CD4-positive, alpha-beta T cell (primary cell): Measurements from ENCODE around the gene CTNNA3. TPM values are rescaled to one million over a fixed set of nuclear protein-coding genes. Genes with fewer than 3 reads are reported as not detected.

Source experiments
- ATAC-seq: fragments of 200-7000 bp; cut with Tn5 transposase; one replicate; pipeline ENCODE4 v1.10.0; 2022; ENCODE audit warnings: mild to moderate bottlenecking; ENCODE audit not compliant: poor library complexity
- CTCF ChIA-PET: fragments of 350-600 bp; sonication (Branson Sonifier 250); formaldehyde crosslinking; loops from one replicate; lab custom pipeline; 2021; ENCODE audit warnings: antibody characterized with exemption, inconsistent platforms; lab: Charles Lee
- POLR2A ChIA-PET: fragments of 350-600 bp; sonication (Branson Sonifier 250); formaldehyde crosslinking; loops from one replicate; lab custom pipeline; 2021; ENCODE audit warnings: antibody characterized with exemption, inconsistent platforms; lab: Charles Lee
- DNase-seq, 14 experiments: peaks; one replicate each; pipeline ENCODE4 v3.0.0-alpha.2; 2013 to 2020; ENCODE audit warnings: mixed read lengths in 2 of 14
- H3K27ac ChIP-seq, 2 donors: one replicate each; pipeline versions ENCODE4 v1.5.1 to v1.7.0; 2013; ENCODE audit warnings: low read length in 2 of 2, low read depth in 1 of 2, mild to moderate bottlenecking in 1 of 2
- H3K27me3 ChIP-seq, 2 experiments: 1 replicate in 1 of 2; 2 replicates in 1 of 2; pipeline versions ENCODE4 v1.6.1 to v1.7.0; 2013; ENCODE audit warnings: low read length in 2 of 2, control low read depth in 1 of 2, mild to moderate bottlenecking in 1 of 2, moderate library complexity in 1 of 2; ENCODE audit not compliant: insufficient read depth in 2 of 2, control insufficient read depth in 1 of 2
- H3K36me3 ChIP-seq: one replicate; pipeline ENCODE4 v1.6.1; 2013; ENCODE audit warnings: low read length, control low read depth; ENCODE audit not compliant: insufficient read depth
- H3K4me1 ChIP-seq: one replicate; pipeline ENCODE4 v1.6.1; 2013; ENCODE audit warnings: low read length, control low read depth; ENCODE audit not compliant: insufficient read depth
- H3K4me3 ChIP-seq: one replicate; pipeline ENCODE4 v1.5.1; 2013; ENCODE audit warnings: mild to moderate bottlenecking, low read length, moderate library complexity
- H3K9me3 ChIP-seq, 2 experiments: 1 replicate in 1 of 2; 2 replicates in 1 of 2; pipeline versions ENCODE4 v1.6.1 to v1.7.0; 2013; ENCODE audit warnings: low read length in 2 of 2, mild to moderate bottlenecking in 2 of 2, control low read depth in 1 of 2, moderate library complexity in 1 of 2; ENCODE audit not compliant: control insufficient read depth in 1 of 2, insufficient read depth in 1 of 2
- H3K27ac Mint-ChIP-seq: one replicate; pipeline ENCODE4 v1.8.0; 2020; ENCODE audit warnings: mixed read lengths
- H3K27me3 Mint-ChIP-seq: one replicate; pipeline ENCODE4 v1.8.0; 2021; ENCODE audit warnings: mixed read lengths
- H3K36me3 Mint-ChIP-seq: one replicate; pipeline ENCODE4 v1.8.0; 2021; ENCODE audit warnings: low read depth, mixed read lengths
- H3K4me1 Mint-ChIP-seq: one replicate; pipeline ENCODE4 v1.8.0; 2021; ENCODE audit warnings: low read depth, mixed read lengths
- H3K4me3 Mint-ChIP-seq: one replicate; pipeline ENCODE4 v1.8.0; 2020; ENCODE audit warnings: mild to moderate bottlenecking, mixed read lengths
- H3K9me3 Mint-ChIP-seq: one replicate; pipeline ENCODE4 v1.8.0; 2020; ENCODE audit warnings: mixed read lengths
- intact Hi-C, 2 experiments: fragments of 100-400 bp; cut with DNase I in 1 of 2; cut with micrococcal nuclease in 1 of 2; formaldehyde crosslinking; loops; one replicate each; pipeline versions ENCODE4 v1.15.1 to v1.9.0; 2023 to 2025; cut with DNase I, micrococcal nuclease
- total RNA-seq, 174 experiments: library from RNA in 2 of 174; stranded (reverse) in 2 of 174; gene quantifications; one replicate each; pipeline ENCODE4 v1.2.3 and lab custom pipeline; 2021 to 2026
- TF ChIP-seq, protein P1 (sequence below): fragments of 200-600 bp; IDR thresholded peaks from one replicate; pipeline ENCODE4 v1.8.0; 2022; ENCODE audit warnings: antibody characterized with exemption, mild to moderate bottlenecking

CTNNA3 gene
- total RNA-seq, 2 experiments from 2014 or later: 0.80 TPM; not detected in 1

DNA sequence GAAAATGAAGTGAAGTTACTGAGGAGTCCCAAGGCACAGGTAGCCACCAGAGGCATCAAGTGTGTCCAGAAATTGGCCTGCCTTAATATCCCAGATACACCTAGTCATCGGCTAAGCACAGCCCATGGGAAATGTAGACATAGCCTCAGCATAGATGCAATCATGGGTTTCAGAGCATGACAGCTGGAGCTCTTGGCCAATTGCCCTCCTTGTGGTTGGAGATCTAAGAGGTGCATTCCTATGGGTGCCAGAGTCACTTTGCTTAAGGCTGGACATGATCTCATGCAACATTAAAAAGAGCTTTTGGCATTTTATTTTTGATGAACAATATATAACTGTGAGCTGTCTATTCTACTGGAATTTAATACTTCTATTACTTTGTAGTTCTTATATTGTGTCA lies 1528.2 kb downstream of the CTNNA3 start:
- H3K27ac Mint-ChIP-seq: no peak overlapping the region
- H3K27me3 Mint-ChIP-seq: no peaks in the 10 kb centered on the region
- Histone ChIP-seq H3K4me1 (no peaks in the 10 kb centered on the region), H3K4me3 (no peak overlapping the region), H3K9me3 (no peaks in the 10 kb centered on the region), H3K27ac (no peak overlapping the region), H3K36me3 (no peaks in the 10 kb centered on the region), H3K27me3 (no peaks in the 10 kb centered on the region)
- DNase-seq (no peak), ATAC-seq (no peak)
- H3K4me1 Mint-ChIP-seq: no peaks in the 10 kb centered on the region
- peaks cover 2% of the 10 kb centered on the region for H3K9me3 Mint-ChIP-seq
- ChIA-PET CTCF (no interaction called here), POLR2A (no interaction called here)
- intact Hi-C loops: no loop called here
- TF ChIP-seq, protein P1, sequence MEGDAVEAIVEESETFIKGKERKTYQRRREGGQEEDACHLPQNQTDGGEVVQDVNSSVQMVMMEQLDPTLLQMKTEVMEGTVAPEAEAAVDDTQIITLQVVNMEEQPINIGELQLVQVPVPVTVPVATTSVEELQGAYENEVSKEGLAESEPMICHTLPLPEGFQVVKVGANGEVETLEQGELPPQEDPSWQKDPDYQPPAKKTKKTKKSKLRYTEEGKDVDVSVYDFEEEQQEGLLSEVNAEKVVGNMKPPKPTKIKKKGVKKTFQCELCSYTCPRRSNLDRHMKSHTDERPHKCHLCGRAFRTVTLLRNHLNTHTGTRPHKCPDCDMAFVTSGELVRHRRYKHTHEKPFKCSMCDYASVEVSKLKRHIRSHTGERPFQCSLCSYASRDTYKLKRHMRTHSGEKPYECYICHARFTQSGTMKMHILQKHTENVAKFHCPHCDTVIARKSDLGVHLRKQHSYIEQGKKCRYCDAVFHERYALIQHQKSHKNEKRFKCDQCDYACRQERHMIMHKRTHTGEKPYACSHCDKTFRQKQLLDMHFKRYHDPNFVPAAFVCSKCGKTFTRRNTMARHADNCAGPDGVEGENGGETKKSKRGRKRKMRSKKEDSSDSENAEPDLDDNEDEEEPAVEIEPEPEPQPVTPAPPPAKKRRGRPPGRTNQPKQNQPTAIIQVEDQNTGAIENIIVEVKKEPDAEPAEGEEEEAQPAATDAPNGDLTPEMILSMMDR: no peak
- H3K4me3 Mint-ChIP-seq: no peak overlapping the region
- no peaks in the 10 kb centered on the region for H3K36me3 Mint-ChIP-seq

DNA sequence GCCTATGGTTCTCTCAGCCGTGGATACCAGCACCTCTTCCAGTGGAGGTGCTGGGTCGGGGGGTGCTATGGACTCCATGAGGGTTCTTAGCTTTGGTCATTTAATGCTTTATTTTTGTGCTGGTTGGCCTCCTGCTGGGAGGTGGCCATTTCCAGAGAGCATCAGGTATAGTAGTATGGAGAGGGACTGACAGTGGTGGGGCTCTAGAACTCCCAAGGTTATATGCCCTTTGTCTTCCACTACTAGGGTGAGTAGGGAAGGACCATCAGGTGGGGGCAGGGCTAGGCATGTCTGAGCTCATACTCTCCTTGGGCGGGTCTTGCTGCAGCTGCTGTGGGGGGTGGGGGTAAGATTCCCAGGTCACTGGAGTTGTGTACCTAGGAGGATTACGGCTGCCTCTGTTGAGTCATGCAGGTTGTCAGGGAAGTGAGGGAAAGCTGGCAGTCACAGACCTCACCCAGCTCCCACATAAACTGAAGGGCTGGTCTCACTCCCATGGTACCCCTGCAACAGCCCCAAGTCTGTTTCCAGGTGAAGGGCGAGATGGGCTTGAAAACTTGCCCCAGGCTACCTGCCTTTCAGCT lies 1533.3 kb downstream of the CTNNA3 start:
- Histone ChIP-seq H3K4me3 (no peak overlapping the region), H3K4me1 (no peaks in the 10 kb centered on the region), H3K9me3 (no peaks in the 10 kb centered on the region), H3K36me3 (no peaks in the 10 kb centered on the region), H3K27me3 (no peaks in the 10 kb centered on the region), H3K27ac (no peak overlapping the region)
- no peak overlapping the region for H3K4me3 Mint-ChIP-seq
- no peaks in the 10 kb centered on the region for H3K36me3 Mint-ChIP-seq
- DNase-seq: no peak
- H3K27me3 Mint-ChIP-seq: no peaks in the 10 kb centered on the region
- ChIA-PET POLR2A (no interaction called here), CTCF (no interaction called here)
- intact Hi-C loops: no loop called here
- no peaks in the 10 kb centered on the region for H3K4me1 Mint-ChIP-seq
- H3K9me3 Mint-ChIP-seq: peaks cover 7% of the 10 kb centered on the region
- ATAC-seq: no peak
- TF ChIP-seq, protein P1: no peak
- H3K27ac Mint-ChIP-seq: no peak overlapping the region

DNA sequence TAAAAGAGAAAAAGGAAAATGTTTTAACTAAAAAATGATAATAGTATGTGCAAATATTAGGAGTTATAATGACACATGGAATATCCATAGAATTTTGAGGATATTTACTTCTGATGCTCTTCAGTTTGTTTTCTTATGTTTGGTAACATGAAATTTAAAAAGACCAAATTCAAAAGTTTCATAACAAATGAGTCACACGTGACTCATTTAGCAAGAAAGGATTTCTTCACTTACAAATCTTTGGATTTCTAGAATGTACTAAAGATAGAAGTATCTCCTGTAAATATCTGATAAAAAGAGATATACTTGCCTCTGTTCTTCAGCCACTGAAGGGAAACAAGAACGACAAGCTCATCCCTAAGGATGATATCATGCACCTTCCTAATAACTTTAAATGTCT lies 1544.6 kb downstream of the CTNNA3 start:
- Mint-ChIP-seq H3K4me1 (no peaks in the 10 kb centered on the region), H3K9me3 (peaks cover under 1% of the 10 kb centered on the region), H3K36me3 (no peaks in the 10 kb centered on the region), H3K4me3 (no peak overlapping the region), H3K27ac (no peak overlapping the region), H3K27me3 (no peaks in the 10 kb centered on the region)
- ATAC-seq: no peak
- no peak for DNase-seq
- intact Hi-C loops: no loop called here
- ChIA-PET CTCF (no interaction called here), POLR2A (no interaction called here)
- H3K4me3 ChIP-seq: no peak overlapping the region
- TF ChIP-seq, protein P1: no peak
- no peak overlapping the region for H3K27ac ChIP-seq
- no peaks in the 10 kb centered on the region for H3K36me3 ChIP-seq
- no peaks in the 10 kb centered on the region for H3K9me3 ChIP-seq
- H3K4me1 ChIP-seq: no peaks in the 10 kb centered on the region
- no peaks in the 10 kb centered on the region for H3K27me3 ChIP-seq
